Measurements from ENCODE around the gene PLEK2. TPM values are rescaled to one million over a fixed set of nuclear protein-coding genes. Genes with fewer than 3 reads are reported as not detected.

PLEK2 gene
- polyA plus RNA-seq, 1 donor from 2014 or later: not detected

DNA sequence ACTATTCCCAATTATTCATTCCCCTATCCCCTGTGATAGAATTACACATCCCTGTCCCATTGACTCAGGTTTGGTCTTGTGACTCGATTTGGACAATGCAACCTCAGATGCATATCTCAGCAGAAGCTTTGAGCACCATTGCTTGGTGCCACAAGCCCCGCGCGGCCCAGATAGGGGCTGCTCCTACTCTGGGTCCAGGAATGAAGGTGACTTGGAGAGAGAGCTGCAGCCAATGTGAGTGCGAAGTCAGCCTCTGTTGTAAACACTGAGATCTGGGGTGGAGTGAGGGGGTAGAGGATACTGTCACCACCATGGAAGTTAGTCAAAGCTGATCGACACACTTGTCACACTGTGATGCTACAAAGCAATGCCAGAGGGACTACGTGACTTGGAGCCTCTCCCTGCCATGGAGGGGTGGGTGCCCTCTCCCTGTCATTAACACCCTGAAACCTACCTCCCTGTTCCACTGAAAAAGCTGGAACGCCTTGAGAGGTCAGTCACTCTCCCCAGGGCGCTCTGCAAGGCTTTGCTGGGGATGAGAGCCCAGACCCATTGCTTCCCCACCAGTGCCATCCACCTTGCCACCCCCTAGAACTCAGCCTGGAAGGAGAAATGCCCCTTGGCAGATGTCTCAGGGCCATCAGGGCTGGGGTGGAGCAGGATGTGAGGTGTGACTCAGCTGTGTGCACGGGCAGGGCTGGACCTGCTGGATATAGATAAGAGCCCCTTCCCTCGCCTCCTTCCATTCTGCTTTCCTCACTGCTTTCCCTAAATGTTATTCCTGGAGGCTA is 6.6 kb upstream of the PLEK2 start:
- no peak overlapping the region for H3K4me2 ChIP-seq (ENCODE audit: low read length)
- TF ChIP-seq RAD21 (conservative IDR thresholded peaks at IDR 0.05) (no peak), POLR2AphosphoS5 (IDR thresholded peaks at IDR 0.05) (no peak)
- TF ChIP-seq, protein P1, sequence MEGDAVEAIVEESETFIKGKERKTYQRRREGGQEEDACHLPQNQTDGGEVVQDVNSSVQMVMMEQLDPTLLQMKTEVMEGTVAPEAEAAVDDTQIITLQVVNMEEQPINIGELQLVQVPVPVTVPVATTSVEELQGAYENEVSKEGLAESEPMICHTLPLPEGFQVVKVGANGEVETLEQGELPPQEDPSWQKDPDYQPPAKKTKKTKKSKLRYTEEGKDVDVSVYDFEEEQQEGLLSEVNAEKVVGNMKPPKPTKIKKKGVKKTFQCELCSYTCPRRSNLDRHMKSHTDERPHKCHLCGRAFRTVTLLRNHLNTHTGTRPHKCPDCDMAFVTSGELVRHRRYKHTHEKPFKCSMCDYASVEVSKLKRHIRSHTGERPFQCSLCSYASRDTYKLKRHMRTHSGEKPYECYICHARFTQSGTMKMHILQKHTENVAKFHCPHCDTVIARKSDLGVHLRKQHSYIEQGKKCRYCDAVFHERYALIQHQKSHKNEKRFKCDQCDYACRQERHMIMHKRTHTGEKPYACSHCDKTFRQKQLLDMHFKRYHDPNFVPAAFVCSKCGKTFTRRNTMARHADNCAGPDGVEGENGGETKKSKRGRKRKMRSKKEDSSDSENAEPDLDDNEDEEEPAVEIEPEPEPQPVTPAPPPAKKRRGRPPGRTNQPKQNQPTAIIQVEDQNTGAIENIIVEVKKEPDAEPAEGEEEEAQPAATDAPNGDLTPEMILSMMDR (IDR thresholded peaks at IDR 0.05; ENCODE audit: poor library complexity, severe bottlenecking): no peak
- H3K27ac ChIP-seq (ENCODE audit: low read length): no peak overlapping the region
- no peak overlapping the region for H3K9ac ChIP-seq (ENCODE audit: low read length)
- no peaks in the 10 kb centered on the region for H3F3A ChIP-seq (ENCODE audit: insufficient read depth, low read length, poor library complexity, severe bottlenecking)
- no peaks in the 10 kb centered on the region for H3K36me3 ChIP-seq (ENCODE audit: insufficient read depth, low read length)
- no peaks in the 10 kb centered on the region for H3K27me3 ChIP-seq (ENCODE audit: insufficient read depth, low read depth, low read length)
- H3K4me3 ChIP-seq (ENCODE audit: low read length): no peak overlapping the region
- H3K9me3 ChIP-seq (ENCODE audit: low read length): no peaks in the 10 kb centered on the region
- H3K79me2 ChIP-seq (replicated peaks; ENCODE audit: insufficient read depth, low read length): no peaks in the 10 kb centered on the region
- no peak overlapping the region for H2AFZ ChIP-seq (ENCODE audit: low read depth, low read length)
- no peaks in the 10 kb centered on the region for H3K9me2 ChIP-seq (ENCODE audit: insufficient read depth, low read length)
- no peaks in the 10 kb centered on the region for H4K20me1 ChIP-seq (ENCODE audit: insufficient read depth)

DNA sequence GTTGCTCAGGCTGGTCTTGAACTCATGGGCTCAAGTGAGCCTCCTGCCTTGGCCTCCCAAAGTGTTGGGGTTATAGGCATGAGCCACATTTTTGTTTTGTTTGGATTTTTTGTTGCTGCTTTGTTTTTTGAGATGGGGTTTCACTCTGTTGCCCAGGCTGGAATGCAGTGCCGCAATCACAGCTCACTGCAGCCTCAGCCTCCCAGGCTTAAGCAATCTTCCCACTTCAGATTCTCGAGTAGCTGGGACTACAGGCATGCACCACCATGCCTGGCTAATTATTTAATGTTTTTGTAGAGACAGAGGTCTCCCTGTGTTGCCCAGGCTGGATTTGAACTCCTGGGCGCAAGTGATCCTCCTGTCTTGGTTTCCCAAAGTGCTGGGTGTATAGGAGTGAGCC is 5.7 kb upstream of the PLEK2 start:
- Histone ChIP-seq H3K4me3 (ENCODE audit: low read length) (no peak overlapping the region), H3K27ac (ENCODE audit: low read length) (no peak overlapping the region), H3K9ac (ENCODE audit: low read length) (no peak overlapping the region), H3K79me2 (replicated peaks; ENCODE audit: insufficient read depth, low read length) (no peaks in the 10 kb centered on the region), H3K27me3 (ENCODE audit: insufficient read depth, low read depth, low read length) (peaks cover 2% of the 10 kb centered on the region), H3K4me2 (ENCODE audit: low read length) (no peak overlapping the region), H3K36me3 (ENCODE audit: insufficient read depth, low read length) (no peaks in the 10 kb centered on the region), H3K9me3 (ENCODE audit: low read length) (no peaks in the 10 kb centered on the region), H3F3A (ENCODE audit: insufficient read depth, low read length, poor library complexity, severe bottlenecking) (no peaks in the 10 kb centered on the region), H3K9me2 (ENCODE audit: insufficient read depth, low read length) (no peaks in the 10 kb centered on the region), H4K20me1 (ENCODE audit: insufficient read depth) (no peaks in the 10 kb centered on the region), H2AFZ (ENCODE audit: low read depth, low read length) (no peak overlapping the region)
- TF ChIP-seq RAD21 (conservative IDR thresholded peaks at IDR 0.05) (no peak), TAF1 (IDR thresholded peaks at IDR 0.05; ENCODE audit: low read depth) (no peak), MXI1 (conservative IDR thresholded peaks at IDR 0.05; ENCODE audit: poor library complexity, severe bottlenecking) (no peak), EZH2 (IDR thresholded peaks at IDR 0.05; ENCODE audit: borderline replicate concordance, insufficient read depth, low read length, poor library complexity, severe bottlenecking) (no peak), EP300 (conservative IDR thresholded peaks at IDR 0.05; ENCODE audit: poor library complexity, severe bottlenecking) (no peak), SMC3 (conservative IDR thresholded peaks at IDR 0.05; ENCODE audit: poor library complexity) (no peak), POLR2AphosphoS5 (IDR thresholded peaks at IDR 0.05) (no peak)
- TF ChIP-seq, protein P1 (IDR thresholded peaks at IDR 0.05; ENCODE audit: poor library complexity, severe bottlenecking): no peak
- TF ChIP-seq, protein P2, sequence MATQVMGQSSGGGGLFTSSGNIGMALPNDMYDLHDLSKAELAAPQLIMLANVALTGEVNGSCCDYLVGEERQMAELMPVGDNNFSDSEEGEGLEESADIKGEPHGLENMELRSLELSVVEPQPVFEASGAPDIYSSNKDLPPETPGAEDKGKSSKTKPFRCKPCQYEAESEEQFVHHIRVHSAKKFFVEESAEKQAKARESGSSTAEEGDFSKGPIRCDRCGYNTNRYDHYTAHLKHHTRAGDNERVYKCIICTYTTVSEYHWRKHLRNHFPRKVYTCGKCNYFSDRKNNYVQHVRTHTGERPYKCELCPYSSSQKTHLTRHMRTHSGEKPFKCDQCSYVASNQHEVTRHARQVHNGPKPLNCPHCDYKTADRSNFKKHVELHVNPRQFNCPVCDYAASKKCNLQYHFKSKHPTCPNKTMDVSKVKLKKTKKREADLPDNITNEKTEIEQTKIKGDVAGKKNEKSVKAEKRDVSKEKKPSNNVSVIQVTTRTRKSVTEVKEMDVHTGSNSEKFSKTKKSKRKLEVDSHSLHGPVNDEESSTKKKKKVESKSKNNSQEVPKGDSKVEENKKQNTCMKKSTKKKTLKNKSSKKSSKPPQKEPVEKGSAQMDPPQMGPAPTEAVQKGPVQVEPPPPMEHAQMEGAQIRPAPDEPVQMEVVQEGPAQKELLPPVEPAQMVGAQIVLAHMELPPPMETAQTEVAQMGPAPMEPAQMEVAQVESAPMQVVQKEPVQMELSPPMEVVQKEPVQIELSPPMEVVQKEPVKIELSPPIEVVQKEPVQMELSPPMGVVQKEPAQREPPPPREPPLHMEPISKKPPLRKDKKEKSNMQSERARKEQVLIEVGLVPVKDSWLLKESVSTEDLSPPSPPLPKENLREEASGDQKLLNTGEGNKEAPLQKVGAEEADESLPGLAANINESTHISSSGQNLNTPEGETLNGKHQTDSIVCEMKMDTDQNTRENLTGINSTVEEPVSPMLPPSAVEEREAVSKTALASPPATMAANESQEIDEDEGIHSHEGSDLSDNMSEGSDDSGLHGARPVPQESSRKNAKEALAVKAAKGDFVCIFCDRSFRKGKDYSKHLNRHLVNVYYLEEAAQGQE (IDR thresholded peaks at IDR 0.05; ENCODE audit: borderline replicate concordance): no peak
